ENCODE measurements around the gene ALG11. TPM values are rescaled to one million over a fixed set of nuclear protein-coding genes. Genes with fewer than 3 reads are reported as not detected.

ALG11 gene
- polyA plus RNA-seq = 10 to 100 TPM in 1 of 4 donors, 1 to 10 TPM in 3; 1.4 to 25.9 (median 4.9) TPM
- long read RNA-seq, donor 1 = 0 reads
- long read RNA-seq, donor 2, partial matches to known transcripts = 0 of 2 reads
- long read RNA-seq, donor 2, other reads (novel, unspliced or antisense) = 0 of 2 reads
- long read RNA-seq, donor 3, partial matches to known transcripts = 0 of 6 reads
- long read RNA-seq, donor 3, other reads (novel, unspliced or antisense) = 0 of 6 reads
- long read RNA-seq, donor 4 = 0 reads
- long read RNA-seq, donor 5, partial matches to known transcripts = 0 of 1 reads
- long read RNA-seq, donor 5, other reads (novel, unspliced or antisense) = 0 of 1 reads
- long read RNA-seq, donor 6, transcript ALG11-202 (4 exons, 2,558 nt) = major isoform, 9 of 18 reads
- long read RNA-seq, donor 6, partial matches to known transcripts = 6 of 18 reads
- long read RNA-seq, donor 6, other reads (novel, unspliced or antisense) = 0 of 18 reads
- long read RNA-seq, donor 7 = 0 reads
- long read RNA-seq, donor 8, partial matches to known transcripts = 0 of 1 reads
- long read RNA-seq, donor 8, other reads (novel, unspliced or antisense) = 0 of 1 reads
- long read RNA-seq, donor 9, partial matches to known transcripts = 0 of 2 reads
- long read RNA-seq, donor 9, other reads (novel, unspliced or antisense) = 0 of 2 reads
- long read RNA-seq, donor 10, transcript ALG11-202 (4 exons, 2,558 nt) = major isoform, 9 of 17 reads
- long read RNA-seq, donor 10, partial matches to known transcripts = 6 of 17 reads
- long read RNA-seq, donor 10, other reads (novel, unspliced or antisense) = 0 of 17 reads

GRCh38 chr13:52011632-52012511 is at the start of gene ALG11:
Gene ALG11, plus strand, starts transcription at chr13:52012398. Its CDS starts 21 bp downstream, at chr13:52012419.
- DNase-seq (peak; percentile 99 to 100), FAIRE-seq (no peak)
- WGBS, 3 donors = 0 to 1% (median 0%) methylated on average over 80 to 82 of the region's 82 CpGs
- H3K4me1 ChIP-seq (ENCODE audit: control insufficient read depth in 3 of 3, insufficient read depth in 2 of 3, low read depth in 1 of 3, low read length in 2 of 3) = peaks cover 0 to 10% (median 0%) of the 10 kb centered on the region in 3 donors
- H3K9me3 ChIP-seq (ENCODE audit: control insufficient read depth in 2 of 2, insufficient read depth in 1 of 2, low read depth in 1 of 2, low read length in 1 of 2) = no peaks in the 10 kb centered on the region
- H3K27me3 ChIP-seq (ENCODE audit: control insufficient read depth in 3 of 3, insufficient read depth in 3 of 3, low read length in 3 of 3) = no peaks in the 10 kb centered on the region
- peak within 1 kb of the TSS; percentile 80 to 90 (median 86) for H3K27ac ChIP-seq (ENCODE audit: low read depth in 1 of 3, low read length in 2 of 3)
- peaks cover 0 to 10% (median 2%) of the 10 kb centered on the region in 3 donors for H3K36me3 ChIP-seq (ENCODE audit: control insufficient read depth in 3 of 3, insufficient read depth in 2 of 3, low read depth in 1 of 3, low read length in 3 of 3)
- peak within 1 kb of the TSS; percentile 82 to 99 (median 88) for H3K4me3 ChIP-seq (ENCODE audit: low read depth in 1 of 3, low read length in 3 of 3)

GRCh38 chr13:51966186-51966585 is 46.0 kb upstream of the ALG11 start:
- Histone ChIP-seq H3K4me3 (ENCODE audit: low read depth in 1 of 3, low read length in 3 of 3) (no peak overlapping the region), H3K9me3 (ENCODE audit: control insufficient read depth in 2 of 2, insufficient read depth in 1 of 2, low read depth in 1 of 2, low read length in 1 of 2) (no peaks in the 10 kb centered on the region), H3K27me3 (ENCODE audit: control insufficient read depth in 3 of 3, insufficient read depth in 3 of 3, low read length in 3 of 3) (no peaks in the 10 kb centered on the region), H3K4me1 (ENCODE audit: control insufficient read depth in 3 of 3, insufficient read depth in 2 of 3, low read depth in 1 of 3, low read length in 2 of 3) (peaks cover 2 to 26% (median 2%) of the 10 kb centered on the region in 3 donors), H3K27ac (ENCODE audit: low read depth in 1 of 3, low read length in 2 of 3) (no peak overlapping the region), H3K36me3 (ENCODE audit: control insufficient read depth in 3 of 3, insufficient read depth in 2 of 3, low read depth in 1 of 3, low read length in 3 of 3) (peaks cover 0 to 45% (median 7%) of the 10 kb centered on the region in 3 donors)
- FAIRE-seq = no peak
- DNase-seq = no peak
- 92 to 97% (median 96%) methylated on average over 10 of the region's 10 CpGs for WGBS, 3 donors

GRCh38 chr13:51967482-51968446 is 44.4 kb upstream of the ALG11 start:
- WGBS, 3 donors = 68 to 85% (median 72%) methylated on average over 8 of the region's 8 CpGs
- DNase-seq = no peak
- no peak for FAIRE-seq
- peak overlapping the region in 1 of 3 donors; percentile 11 for H3K27ac ChIP-seq (ENCODE audit: low read depth in 1 of 3, low read length in 2 of 3)
- H3K4me1 ChIP-seq (ENCODE audit: control insufficient read depth in 3 of 3, insufficient read depth in 2 of 3, low read depth in 1 of 3, low read length in 2 of 3) = peaks cover 2 to 25% (median 3%) of the 10 kb centered on the region in 3 donors
- no peaks in the 10 kb centered on the region for H3K9me3 ChIP-seq (ENCODE audit: control insufficient read depth in 2 of 2, insufficient read depth in 1 of 2, low read depth in 1 of 2, low read length in 1 of 2)
- no peaks in the 10 kb centered on the region for H3K27me3 ChIP-seq (ENCODE audit: control insufficient read depth in 3 of 3, insufficient read depth in 3 of 3, low read length in 3 of 3)
- no peak overlapping the region for H3K4me3 ChIP-seq (ENCODE audit: low read depth in 1 of 3, low read length in 3 of 3)
- peaks cover 0 to 46% (median 7%) of the 10 kb centered on the region in 3 donors for H3K36me3 ChIP-seq (ENCODE audit: control insufficient read depth in 3 of 3, insufficient read depth in 2 of 3, low read depth in 1 of 3, low read length in 3 of 3)

- FAIRE-seq = no peak
- H3K9me3 ChIP-seq (ENCODE audit: control insufficient read depth in 2 of 2, insufficient read depth in 1 of 2, low read depth in 1 of 2, low read length in 1 of 2) = no peaks in the 10 kb centered on the region
Observed at GRCh38 chr13:51970349-51970748, 41.8 kb upstream of the ALG11 start.

GRCh38 chr13:51971520-51972426 is 40.4 kb upstream of the ALG11 start:
- Histone ChIP-seq H3K27me3 (ENCODE audit: control insufficient read depth in 3 of 3, insufficient read depth in 3 of 3, low read length in 3 of 3) (no peaks in the 10 kb centered on the region), H3K4me3 (ENCODE audit: low read depth in 1 of 3, low read length in 3 of 3) (no peak overlapping the region), H3K36me3 (ENCODE audit: control insufficient read depth in 3 of 3, insufficient read depth in 2 of 3, low read depth in 1 of 3, low read length in 3 of 3) (peaks cover 0 to 35% (median 4%) of the 10 kb centered on the region in 3 donors), H3K27ac (ENCODE audit: low read depth in 1 of 3, low read length in 2 of 3) (peak overlapping the region in 2 of 3 donors; percentile 38 to 58), H3K4me1 (ENCODE audit: control insufficient read depth in 3 of 3, insufficient read depth in 2 of 3, low read depth in 1 of 3, low read length in 2 of 3) (peaks cover 2 to 29% (median 3%) of the 10 kb centered on the region in 3 donors), H3K9me3 (ENCODE audit: control insufficient read depth in 2 of 2, insufficient read depth in 1 of 2, low read depth in 1 of 2, low read length in 1 of 2) (no peaks in the 10 kb centered on the region)
- 92 to 94% (median 92%) methylated on average over 15 of the region's 15 CpGs for WGBS, 3 donors
- FAIRE-seq (no peak), DNase-seq (peak; percentile 29 to 32)

More at GRCh38 chr13:51970349-51970748, 41.8 kb upstream of the ALG11 start:
- H3K4me3 ChIP-seq (ENCODE audit: low read depth in 1 of 3, low read length in 3 of 3) = no peak overlapping the region
- H3K27ac ChIP-seq (ENCODE audit: low read depth in 1 of 3, low read length in 2 of 3) = peak overlapping the region; percentile 37 to 84 (median 38)
- DNase-seq = peak; percentile 58 to 91
- peaks cover 2 to 29% (median 3%) of the 10 kb centered on the region in 3 donors for H3K4me1 ChIP-seq (ENCODE audit: control insufficient read depth in 3 of 3, insufficient read depth in 2 of 3, low read depth in 1 of 3, low read length in 2 of 3)
- WGBS, 3 donors = 6 to 44% (median 23%) methylated on average over 5 of the region's 5 CpGs
- H3K27me3 ChIP-seq (ENCODE audit: control insufficient read depth in 3 of 3, insufficient read depth in 3 of 3, low read length in 3 of 3) = no peaks in the 10 kb centered on the region
- H3K36me3 ChIP-seq (ENCODE audit: control insufficient read depth in 3 of 3, insufficient read depth in 2 of 3, low read depth in 1 of 3, low read length in 3 of 3) = peaks cover 0 to 42% (median 4%) of the 10 kb centered on the region in 3 donors

- Histone ChIP-seq H3K36me3 (ENCODE audit: control insufficient read depth in 3 of 3, insufficient read depth in 2 of 3, low read depth in 1 of 3, low read length in 3 of 3) (peaks cover 0 to 22% (median 0%) of the 10 kb centered on the region in 3 donors), H3K27me3 (ENCODE audit: control insufficient read depth in 3 of 3, insufficient read depth in 3 of 3, low read length in 3 of 3) (no peaks in the 10 kb centered on the region), H3K9me3 (ENCODE audit: control insufficient read depth in 2 of 2, insufficient read depth in 1 of 2, low read depth in 1 of 2, low read length in 1 of 2) (no peaks in the 10 kb centered on the region), H3K4me1 (ENCODE audit: control insufficient read depth in 3 of 3, insufficient read depth in 2 of 3, low read depth in 1 of 3, low read length in 2 of 3) (peaks cover 2 to 37% (median 3%) of the 10 kb centered on the region in 3 donors), H3K27ac (ENCODE audit: low read depth in 1 of 3, low read length in 2 of 3) (peak overlapping the region in 2 of 3 donors; percentile 6 to 39), H3K4me3 (ENCODE audit: low read depth in 1 of 3, low read length in 3 of 3) (no peak overlapping the region)
- DNase-seq (peak; percentile 40 to 62), FAIRE-seq (no peak)
- WGBS, 3 donors = 70 to 88% (median 71%) methylated on average over 6 of the region's 6 CpGs
Observed at GRCh38 chr13:51974482-51974881, 37.7 kb upstream of the ALG11 start.

Data from small intestine (tissue), 16 donors.